ENCODE measurements around the gene PET117.
"Not testable (repeated sequence)": the region's sequence is repeated elsewhere in the genome, so short reads cannot be mapped to it uniquely, and the experiment has no call there.

The PET117 gene, protein sequence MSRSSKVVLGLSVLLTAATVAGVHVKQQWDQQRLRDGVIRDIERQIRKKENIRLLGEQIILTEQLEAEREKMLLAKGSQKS

DNA sequence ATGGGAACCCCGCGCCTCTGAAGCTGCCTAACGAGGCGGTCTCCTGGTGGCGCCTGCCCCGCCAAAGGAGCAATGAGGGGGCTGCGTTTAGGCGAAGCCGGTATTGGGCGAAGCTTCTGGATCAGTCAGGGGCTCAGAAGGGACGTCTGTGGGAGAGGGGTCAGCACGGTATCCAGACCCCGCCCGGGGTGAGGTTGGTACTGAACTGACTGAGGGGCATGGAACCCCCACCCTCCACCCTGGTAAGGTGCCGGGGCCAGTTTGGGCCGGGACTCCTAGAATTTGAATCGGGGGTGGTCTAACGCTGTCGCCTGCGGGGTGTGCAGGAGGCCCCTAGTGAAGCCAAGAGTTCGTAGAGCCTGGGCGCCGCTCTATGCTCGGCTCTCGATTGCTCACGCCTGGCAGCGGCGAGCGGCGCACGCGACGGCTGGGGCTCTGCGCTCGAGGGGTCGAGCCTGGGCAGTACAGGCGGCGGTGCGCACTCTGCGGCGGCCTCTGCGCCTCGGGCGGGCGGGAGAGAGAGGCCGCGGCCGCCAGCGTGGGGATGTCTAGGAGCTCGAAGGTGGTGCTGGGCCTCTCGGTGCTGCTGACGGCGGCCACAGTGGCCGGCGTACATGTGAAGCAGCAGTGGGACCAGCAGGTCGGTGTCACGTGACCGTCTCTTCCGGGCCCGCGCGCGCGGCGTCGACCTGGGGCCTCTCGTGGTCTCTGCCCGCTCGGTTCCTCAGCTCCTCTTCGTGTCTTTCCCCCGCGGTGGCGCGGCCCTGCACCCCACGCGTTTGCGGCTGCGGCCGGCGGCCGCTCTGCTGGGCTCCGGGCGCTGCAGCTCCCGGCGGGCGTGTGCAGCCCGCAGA is at the start of gene PET117, which contains the start of gene KAT14:
Gene PET117, plus strand, starts transcription at position 452 of the 854 bp plus-strand sequence. Its CDS starts 93 bp downstream, at position 545.
Gene KAT14, plus strand, starts transcription at position 452 of the 854 bp plus-strand sequence. CDS start 4,798 bp downstream, outside the sequence.
- DNase-seq, result peak; percentile 82 to 83

DNA sequence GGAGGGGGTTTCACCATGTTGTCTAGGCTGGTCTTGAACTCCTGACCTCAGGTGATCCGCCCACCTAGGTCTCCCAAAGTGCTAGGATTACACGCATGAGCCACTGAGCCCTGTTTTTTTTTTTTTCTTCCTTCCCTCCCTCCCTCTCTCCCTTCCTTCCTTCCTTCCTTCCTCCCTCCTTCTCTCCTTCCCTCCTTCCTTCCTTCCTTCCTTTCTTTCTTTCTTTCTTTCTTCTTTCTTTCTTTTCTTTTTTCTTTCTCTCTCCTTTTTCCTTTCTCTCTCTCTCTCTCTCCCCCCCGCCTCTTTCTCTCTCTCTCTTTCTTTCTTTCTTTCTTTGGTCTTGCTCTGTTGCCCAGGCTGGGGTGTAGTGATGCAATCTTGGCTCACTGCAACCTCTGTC is 49.4 kb upstream of the PET117 start:
- DNase-seq, result not testable (repeated sequence)

DNA sequence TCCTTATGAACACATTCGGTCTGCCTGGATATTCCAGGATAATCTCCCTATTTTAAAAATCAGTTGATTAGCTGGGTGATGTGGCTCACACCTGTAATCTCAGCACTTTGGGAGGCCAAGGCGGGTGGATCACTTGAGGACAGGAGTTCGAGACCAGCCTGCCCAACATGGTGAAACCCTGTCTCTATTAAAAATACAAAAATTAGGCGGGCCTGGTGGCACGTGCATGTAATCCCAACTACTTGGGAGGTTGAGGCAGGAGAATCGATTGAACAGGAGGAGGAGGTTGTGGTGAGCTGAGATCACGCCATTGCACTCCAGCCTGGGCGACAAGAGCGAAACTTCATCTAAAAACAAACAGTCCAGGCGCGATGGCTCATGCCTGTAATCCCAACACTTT is 48.8 kb upstream of the PET117 start:
- not testable (repeated sequence) for DNase-seq

DNA sequence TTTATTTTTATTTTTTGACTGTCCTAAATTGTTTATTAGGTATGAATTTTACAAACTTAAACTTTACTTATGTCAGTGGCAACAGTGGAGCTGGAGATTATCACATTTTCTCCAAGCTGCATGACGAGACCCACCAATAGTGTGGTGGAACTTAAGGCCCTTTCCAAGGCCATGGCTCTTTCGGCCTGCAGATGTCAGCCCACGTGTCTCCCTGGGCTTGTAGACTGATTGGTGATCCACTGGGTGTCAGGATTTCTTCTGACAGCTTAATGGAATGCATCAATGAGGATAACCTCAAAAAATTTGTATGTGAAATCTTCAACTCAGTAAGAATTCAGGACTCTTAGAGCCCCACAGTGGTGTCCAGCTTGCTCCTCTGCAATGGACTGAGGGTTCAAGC is 47.6 kb upstream of the PET117 start:
- no peak for DNase-seq

DNA sequence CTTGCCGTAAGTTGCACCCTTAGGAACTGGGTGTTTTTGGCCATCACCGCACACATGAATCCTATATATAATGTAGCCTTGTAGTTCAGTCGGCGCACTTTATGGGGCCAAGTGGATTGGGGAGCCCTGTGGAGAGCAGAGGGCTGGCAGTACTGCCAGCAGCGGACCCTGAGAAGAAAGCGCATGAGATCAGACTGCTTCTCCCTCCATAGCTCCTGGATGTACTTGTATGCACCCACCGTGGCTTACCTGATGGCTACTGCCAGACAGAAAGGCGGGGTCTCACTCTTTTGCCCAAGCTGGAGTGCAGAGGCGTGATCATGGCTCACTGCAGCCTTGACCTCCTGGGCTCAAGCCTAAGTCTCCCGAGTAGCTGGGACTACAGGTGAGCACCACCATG is 47.2 kb upstream of the PET117 start:
- no peak for DNase-seq

DNA sequence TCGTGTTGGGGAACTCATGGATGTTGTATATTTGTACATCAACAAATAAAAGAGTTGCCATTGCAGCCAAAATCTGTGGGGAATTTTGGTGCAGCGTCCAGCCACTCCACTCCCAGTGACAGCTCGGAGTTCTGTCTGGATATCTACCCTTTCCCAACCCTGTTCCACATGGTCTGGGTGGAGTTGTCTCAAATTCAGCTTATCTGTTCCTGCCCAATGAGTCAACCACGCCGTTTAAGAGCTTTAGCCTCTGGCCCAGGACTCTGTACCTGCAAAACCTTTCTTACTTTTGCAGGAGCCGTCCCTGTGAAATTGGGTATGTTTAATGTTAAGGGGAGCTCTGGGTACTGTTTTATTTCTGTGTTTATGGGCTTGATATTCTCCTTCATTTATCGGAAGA is 46.0 kb upstream of the PET117 start:
- no peak for DNase-seq

DNA sequence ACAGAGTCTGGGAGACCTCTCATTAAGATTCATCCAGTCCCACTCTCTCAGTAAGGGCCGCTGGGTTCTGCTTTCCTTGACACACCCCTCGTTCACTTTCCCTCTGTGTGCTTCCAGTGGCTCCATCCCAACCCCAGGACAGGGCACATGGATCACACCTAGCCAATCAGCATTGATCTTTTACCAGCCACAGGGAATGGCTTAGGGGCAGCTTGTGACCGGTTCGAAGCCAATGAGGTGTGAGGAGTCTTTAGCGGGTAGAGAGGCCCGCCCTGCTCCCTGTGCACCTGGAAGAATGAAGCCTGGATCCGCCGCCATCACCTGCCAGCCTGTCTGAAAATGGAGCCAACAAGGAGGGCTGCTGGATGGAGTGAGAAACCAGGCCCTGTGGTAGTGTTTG is 44.8 kb upstream of the PET117 start:
- DNase-seq, result no peak

DNA sequence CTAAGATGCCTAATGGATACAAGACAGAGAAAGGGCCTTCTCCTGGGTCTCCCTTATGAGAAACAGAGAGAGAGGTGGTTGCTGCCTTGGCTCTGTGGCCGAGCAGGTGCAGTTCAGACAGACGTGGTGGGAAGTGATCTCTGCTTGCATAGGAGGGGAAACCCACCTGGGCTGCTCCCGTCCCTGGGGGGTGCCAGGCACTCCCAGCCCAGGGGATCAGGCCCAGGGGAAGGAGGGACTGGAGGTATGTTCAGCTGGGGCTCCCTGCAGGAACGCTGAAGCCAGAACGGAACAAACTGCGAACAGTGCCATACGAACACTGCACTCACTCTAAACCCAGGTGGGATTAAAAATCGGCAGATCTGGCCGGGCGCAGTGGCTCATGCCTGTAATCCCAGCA is 44.3 kb upstream of the PET117 start:
- no peak for DNase-seq

DNA sequence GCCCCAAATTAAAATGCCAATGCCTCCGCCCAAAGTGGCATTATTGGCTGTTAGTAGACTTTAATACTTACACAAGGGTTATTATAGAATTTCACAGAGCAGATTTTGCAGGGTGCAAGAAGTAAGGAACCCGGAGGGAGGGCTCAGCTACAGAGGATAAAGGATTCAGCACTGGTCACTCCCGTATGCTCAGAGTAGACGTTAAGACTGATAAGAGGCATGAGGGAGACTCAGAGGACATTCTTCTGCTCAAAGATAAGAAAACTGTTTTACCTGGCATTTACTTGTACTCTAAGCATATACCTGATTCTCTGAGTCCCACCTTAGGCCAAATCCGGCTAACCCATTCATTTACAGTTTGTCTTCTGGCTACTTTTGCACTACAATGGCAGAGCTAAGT is 43.5 kb upstream of the PET117 start:
- DNase-seq, result no peak

DNA sequence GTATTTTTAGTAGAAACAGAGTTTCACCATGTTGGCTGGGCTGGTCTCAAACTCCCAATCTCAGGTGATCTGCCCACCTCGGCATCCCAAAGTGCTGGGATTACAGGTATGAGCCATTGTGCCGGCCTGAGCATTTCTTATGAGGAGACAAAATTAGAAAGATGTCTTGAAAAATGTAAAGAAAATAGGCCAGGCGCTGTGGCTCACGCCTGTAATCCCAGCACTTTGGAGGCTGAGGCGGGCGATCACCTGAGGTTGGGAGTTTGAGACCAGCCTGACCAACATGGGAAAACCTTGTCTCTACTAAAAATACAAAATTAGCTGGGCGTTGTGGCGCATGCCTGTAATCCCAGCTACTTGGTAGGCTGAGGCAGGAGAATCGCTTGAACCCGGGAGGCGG is 37.1 kb upstream of the PET117 start:
- DNase-seq, result not testable (repeated sequence)

DNA sequence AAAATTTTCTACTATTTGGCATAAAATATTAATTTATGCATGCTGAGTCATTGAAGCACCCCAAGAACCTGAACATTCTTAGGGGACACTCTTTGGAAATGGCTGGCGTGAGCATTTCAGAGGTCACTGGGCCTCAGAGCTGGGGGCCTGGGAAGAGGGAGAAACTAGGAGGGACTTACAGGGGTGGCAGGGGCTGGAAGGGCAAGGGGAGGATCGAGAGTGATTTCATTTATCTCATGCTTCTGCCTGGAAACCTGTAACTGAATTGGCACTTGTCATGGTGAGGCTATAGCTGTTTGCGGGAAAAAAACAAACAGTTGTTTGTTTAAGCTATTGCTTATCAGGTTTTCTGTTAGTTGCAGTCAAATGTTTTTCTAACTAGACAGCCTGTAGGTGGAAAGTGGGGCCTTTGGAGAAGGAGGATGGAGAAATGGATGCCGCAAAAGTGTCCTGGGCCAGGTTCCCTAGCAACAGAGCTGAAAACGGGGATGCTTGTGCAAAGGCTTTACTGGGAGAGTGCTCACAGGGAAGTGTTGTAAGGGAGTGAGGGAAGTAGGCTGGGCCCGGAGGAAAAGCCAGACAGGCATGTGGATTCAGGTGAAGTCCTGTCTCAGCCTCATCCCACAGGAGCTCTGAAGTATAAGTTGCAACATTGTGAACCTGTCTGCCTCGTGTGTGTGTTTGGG is 36.4 kb upstream of the PET117 start:
- no peak for DNase-seq

DNA sequence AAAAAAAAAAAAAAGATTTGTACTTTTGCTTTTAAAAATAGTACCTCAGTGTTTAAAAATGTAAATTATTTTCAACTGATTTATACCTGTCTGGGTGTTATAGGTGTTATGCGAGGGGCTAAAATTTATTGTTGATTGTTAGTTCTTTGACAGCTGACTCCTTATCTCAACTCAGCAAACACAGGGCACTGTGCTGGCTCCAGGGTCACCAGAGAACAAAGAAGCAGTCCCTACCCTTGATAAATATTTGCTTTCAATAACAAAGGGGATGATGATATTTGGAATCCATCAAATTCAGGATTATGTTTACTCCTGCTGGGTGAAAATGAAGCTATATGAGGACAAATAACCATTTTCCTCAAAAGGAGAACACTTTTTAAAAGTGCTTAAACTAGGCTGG is 34.2 kb upstream of the PET117 start:
- DNase-seq, result no peak

DNA sequence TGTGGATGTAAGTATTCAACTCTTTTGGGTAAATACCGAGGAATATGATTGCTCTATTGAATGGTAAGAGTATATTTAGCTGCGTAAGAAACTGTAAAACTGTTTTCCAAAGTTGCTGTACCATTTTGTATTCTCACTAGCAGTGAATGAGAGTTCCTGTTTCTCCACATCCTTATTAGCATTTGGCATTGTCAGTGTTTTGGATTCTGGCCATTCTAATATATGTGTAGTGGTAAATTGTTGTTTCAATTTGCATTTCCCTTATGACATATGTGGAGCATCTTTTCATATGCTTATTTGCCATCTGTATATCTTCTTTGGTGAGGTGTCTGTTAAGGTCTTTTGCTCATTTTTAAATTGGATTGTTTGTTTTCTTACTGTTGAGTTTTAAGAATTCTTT is 29.3 kb upstream of the PET117 start:
- DNase-seq, result no peak

DNA sequence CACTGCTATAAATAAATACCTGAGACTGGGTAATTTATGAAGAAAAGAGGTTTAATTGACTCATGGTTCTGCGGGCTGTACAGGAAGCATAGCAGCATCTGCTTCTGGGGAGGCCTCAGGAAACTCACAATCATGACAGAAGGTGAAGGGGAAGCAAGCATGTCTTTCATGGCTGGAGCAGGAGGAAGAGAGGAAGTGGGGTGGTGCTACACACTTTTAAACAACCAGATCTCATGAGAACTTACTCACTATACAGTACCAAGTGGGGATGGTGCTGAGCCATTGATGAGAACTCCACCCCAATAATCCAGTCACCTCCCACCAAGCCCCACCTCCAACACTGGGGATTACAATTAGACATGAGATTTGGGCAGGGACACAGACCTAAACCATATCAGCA is 9.1 kb upstream of the PET117 start:
- peak; percentile 80 to 86 for DNase-seq

DNA sequence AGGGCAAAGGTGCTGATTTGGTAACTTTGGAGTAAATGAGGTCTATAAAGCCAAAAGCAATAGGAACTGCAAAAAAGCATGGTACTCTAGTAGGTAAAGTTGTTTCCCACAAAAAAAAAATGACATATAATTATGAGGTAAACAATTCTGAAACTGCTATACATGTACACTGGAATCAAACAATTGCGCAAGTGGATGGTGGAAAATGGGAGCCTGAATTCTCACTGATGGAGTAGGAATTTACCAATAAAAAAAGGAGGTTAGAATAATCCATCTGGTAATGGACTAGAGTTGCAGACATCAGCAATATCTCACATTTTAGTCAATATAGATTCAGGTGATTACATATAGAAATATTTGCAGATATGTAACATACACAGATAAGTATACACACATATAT is 5.0 kb upstream of the PET117 start:
- DNase-seq, result no peak

DNA sequence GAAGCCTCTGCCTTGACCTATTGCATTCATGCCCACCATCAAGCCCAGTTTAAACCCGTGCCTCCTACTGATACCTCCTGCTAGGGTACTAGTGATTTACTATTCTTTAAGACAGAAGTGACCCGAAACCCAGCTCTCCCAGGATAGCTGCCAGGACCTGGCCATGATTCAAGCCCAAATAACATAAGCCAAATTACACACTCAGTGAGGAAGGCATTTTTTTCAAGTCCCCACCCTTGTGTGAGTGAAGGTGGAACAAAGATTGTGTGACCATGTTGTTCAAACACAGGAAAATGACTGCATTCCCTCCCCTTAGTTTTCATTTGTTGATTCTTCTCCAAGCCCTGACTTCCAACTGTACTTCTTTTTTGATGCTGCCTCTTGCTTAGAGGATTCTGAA is 3.7 kb upstream of the PET117 start:
- no peak for DNase-seq

DNA sequence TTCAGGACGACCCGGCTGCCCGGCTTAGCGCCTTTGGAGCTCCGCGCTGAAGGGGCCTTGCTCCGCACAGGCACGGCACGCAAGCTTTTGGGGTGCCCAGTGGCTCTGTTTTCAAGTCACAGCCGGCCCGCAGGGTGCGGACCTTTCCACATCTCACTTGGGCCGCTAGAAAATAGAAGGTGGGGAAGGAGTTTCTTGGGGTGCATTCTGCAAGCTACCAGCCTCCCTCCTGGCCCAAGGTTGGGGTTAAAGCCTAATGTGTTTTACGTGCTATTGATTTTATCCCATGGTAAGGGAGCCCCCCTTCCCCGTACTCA is 561 bp downstream of the PET117 start:
- no peak for DNase-seq

DNA sequence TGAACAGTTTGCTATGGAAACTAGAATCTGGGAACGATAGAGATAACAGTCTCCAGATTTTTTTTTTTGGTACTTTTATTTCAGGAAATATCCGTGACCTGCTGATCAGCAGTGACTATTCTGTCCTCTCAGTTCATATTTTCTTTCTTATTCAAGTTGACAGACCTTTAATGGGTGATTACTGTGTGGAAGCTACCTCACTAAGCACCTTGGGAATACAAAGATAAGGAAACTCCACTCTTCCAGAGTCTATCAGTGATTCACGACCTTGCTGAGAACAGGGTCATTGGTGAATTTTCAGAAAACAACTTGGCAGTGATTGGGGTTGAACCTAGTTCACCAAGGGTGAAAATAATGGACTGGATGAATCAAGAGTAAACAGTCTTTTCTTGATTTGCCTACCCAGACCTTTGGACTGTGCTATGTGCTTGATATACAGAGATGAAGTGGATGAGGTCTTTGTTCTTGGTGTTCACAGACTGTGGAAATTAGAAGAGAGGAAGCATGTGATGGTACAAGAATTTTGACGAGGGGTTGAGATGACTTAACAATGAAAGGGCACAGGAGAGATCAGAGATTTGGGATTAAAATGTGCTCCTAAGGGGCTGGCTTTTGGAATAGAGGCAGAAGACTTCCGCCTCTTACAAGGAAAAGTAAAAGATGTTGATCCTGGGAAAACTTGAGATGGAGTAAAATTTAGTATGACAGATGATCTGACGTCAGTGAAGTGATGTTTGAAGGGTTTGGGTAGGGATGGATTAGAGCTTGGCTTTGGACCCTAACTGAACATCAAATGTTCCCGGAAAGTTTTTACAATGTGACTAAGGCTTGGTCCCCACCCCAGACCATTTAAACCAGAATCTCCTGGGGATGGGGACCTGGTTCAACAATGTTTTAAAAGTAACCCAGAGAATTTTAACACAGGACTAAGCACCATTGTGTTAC is 1.2 kb downstream of the PET117 start:
- DNase-seq, result no peak

DNA sequence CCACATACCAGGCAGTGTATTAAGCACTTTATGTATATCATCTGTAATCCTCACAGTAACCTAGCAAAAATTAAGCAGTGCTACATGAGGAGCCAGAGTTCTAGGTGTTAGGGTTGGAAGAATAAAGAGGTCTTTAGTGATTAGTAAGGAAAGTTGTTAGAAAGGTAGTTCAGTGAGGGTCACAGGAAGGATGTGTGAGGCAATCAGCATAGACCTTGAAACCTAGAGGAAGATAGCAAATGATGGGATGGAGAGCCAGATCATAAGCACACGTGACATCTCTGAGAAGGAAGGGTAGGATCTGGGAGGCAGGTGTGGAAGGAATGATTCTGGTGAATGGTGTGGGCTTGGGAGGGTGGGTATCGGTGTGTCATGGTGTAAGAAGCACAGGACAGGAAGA is 2.2 kb downstream of the PET117 start:
- DNase-seq, result no peak

DNA sequence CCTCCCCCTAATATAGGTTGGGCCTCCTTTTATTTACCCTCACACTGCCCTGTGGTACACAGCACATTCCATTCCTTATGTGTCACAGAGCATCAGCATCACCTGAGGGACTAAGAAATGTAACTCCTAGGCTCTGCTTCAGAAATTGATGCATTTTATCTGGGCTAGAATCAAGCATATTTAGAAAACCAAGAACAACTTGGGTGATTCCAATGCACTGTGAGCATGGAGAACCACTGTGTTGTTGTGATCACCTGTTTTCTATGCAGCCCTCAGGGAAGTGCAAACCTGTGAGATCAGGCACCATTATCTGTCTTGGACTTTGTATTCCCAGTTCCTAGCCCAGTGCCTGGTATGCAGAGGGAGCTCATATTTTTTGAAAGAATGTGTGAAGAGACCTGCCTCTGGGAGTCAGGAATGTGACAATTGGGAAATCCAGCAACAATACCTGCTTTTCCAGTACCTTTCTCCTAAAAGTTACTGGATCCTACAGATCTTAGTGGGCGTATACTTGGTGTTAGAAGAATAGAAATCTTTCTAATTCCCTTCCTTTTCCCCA is 7.0 kb downstream of the PET117 start:
- no peak for DNase-seq

DNA sequence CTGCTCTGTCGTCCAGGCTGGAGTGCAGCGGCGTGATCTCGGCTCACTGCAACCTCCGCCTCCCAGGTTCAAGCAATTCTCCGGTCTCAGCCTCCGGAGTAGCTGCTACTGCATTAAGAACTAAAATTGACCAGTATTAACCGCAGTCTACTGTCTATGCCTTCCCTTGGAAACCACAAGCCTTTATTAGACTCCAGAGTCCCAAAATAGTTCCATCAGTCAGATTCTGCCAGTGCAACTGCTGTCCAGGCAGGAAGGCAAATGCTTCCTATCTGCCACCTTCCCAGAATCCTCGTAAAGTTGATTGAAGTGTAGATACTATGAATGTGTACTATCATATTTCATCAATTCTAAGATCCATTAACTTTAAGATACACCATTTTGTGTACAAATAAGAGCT is 16.7 kb downstream of the PET117 start:
- DNase-seq, result peak; percentile 35 to 55

DNA sequence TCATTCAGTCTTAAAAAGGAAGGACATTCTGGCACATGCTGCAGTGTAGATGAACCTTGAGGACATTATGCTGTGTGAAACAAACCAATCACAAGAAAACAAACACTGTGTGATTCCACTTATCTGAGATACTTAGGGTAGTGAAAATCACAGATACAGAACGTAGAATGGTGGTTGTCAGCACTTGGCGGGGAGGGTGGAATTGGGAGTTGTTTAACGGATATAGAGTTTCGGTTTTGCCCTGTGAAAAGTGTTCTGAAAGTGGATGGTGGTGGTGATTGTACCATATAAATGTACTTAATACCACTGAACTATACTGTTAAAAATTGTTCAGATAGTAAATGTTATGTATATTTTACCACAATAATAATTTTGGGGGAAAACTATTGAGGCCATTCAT is 18.4 kb downstream of the PET117 start:
- DNase-seq, result no peak

DNA sequence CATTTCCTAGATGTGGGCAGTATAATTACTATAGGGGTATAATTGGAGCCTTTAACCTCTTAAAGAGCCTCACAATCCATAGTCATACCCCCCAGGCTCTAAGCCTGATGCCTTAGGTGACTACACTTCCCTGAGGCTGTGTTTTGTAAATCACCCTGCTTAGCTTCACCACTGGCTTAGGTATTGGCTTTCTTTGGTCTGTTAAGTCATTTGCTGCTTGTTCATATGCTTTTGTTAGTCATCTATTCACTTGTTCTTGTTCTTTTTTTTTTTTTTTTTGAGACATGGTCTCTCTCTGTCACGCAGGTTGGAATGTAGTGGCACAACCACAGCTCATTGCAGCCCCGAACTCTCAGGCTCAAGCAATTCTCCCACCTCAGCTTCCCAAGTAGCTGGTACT is 26.7 kb downstream of the PET117 start:
- no peak for DNase-seq
